Medulla oblongata (tissue), 1 donor: ENCODE data around the gene IGFBPL1.
A peak's percentile ranks its signal among the peaks of the same experiment; 100 is the strongest.
"Not testable (repeated sequence)": the region's sequence is repeated elsewhere in the genome, so short reads cannot be mapped to it uniquely, and the experiment has no call there.

Experiments
- DNase-seq: peaks from one replicate; pipeline ENCODE4 v3.0.0-alpha.2; 2015; ENCODE audit errors: extremely low spot score

IGFBPL1 gene

GRCh38 chr9:38423973-38424843 lies at the start of gene IGFBPL1:
Gene IGFBPL1, minus strand, starts transcription at chr9:38424454. Its CDS starts 30 bp downstream, at chr9:38424424.
- DNase-seq: no peak

- DNase-seq: not testable (repeated sequence)
Observed at GRCh38 chr9:38472583-38473249, 48.5 kb upstream of the IGFBPL1 start.

- DNase-seq: no peak
Observed at GRCh38 chr9:38467404-38467803, 43.1 kb upstream of the IGFBPL1 start.

GRCh38 chr9:38453835-38454234 lies 29.6 kb upstream of the IGFBPL1 start:
- DNase-seq: no peak

GRCh38 chr9:38451162-38451561 lies 26.9 kb upstream of the IGFBPL1 start:
- no peak for DNase-seq

- DNase-seq: no peak
Observed at GRCh38 chr9:38447703-38448102, 23.4 kb upstream of the IGFBPL1 start.

GRCh38 chr9:38445154-38446043 lies 21.1 kb upstream of the IGFBPL1 start:
- DNase-seq: no peak

- no peak for DNase-seq
Observed at GRCh38 chr9:38443597-38443996, 19.3 kb upstream of the IGFBPL1 start.

- no peak for DNase-seq
Observed at GRCh38 chr9:38443181-38443580, 18.9 kb upstream of the IGFBPL1 start.

GRCh38 chr9:38442473-38443096 lies 18.3 kb upstream of the IGFBPL1 start:
- no peak for DNase-seq

- DNase-seq: no peak
Observed at GRCh38 chr9:38441347-38442085, 17.3 kb upstream of the IGFBPL1 start.

- no peak for DNase-seq
Observed at GRCh38 chr9:38440516-38440915, 16.3 kb upstream of the IGFBPL1 start.

- no peak for DNase-seq
Observed at GRCh38 chr9:38439916-38440301, 15.7 kb upstream of the IGFBPL1 start.

- DNase-seq: no peak
Observed at GRCh38 chr9:38439291-38439915, 15.1 kb upstream of the IGFBPL1 start.

- DNase-seq: no peak
Observed at GRCh38 chr9:38437193-38437823, 13.1 kb upstream of the IGFBPL1 start.

- DNase-seq: no peak
Observed at GRCh38 chr9:38436708-38437107, 12.5 kb upstream of the IGFBPL1 start.

- no peak for DNase-seq
Observed at GRCh38 chr9:38435521-38435920, 11.3 kb upstream of the IGFBPL1 start.

GRCh38 chr9:38434853-38435252 lies 10.6 kb upstream of the IGFBPL1 start:
- no peak for DNase-seq

GRCh38 chr9:38434365-38434764 lies 10.1 kb upstream of the IGFBPL1 start:
- no peak for DNase-seq

- DNase-seq: peak; percentile 42
Observed at GRCh38 chr9:38432922-38433510, 8.8 kb upstream of the IGFBPL1 start.
